Keratinocyte (primary cell): ENCODE measurements around the gene AHNAK. TPM values are rescaled to one million over a fixed set of nuclear protein-coding genes. Genes with fewer than 3 reads are reported as not detected.

Source experiments
- DNase-seq: peaks from one replicate; pipeline ENCODE4 v3.0.0-alpha.2; 2011; ENCODE audit warnings: low read depth, missing footprints, low spot score
- FAIRE-seq: peaks from 2 replicates; lab custom pipeline; 2011; peaks lifted over from hg19 to GRCh38; lab: Jason Lieb, UNC
- H2AFZ ChIP-seq: 2 replicates; pipeline ENCODE4 v1.6.0; 2012; ENCODE audit warnings: low read length, control low read depth, inconsistent platforms; ENCODE audit not compliant: control insufficient read depth
- H3K27ac ChIP-seq: 2 replicates; pipeline ENCODE4 v1.5.1; 2011; ENCODE audit warnings: low read length; ENCODE audit not compliant: control insufficient read depth, insufficient read depth
- H3K27me3 ChIP-seq: 3 replicates; pipeline ENCODE4 v1.6.0; 2011; ENCODE audit warnings: low read length; ENCODE audit not compliant: control insufficient read depth, insufficient read depth; ENCODE audit errors: extremely low read depth
- H3K36me3 ChIP-seq, 2 experiments: 2 replicates in 1 of 2; 3 replicates in 1 of 2; pipeline ENCODE4 v1.5.1; 2011; ENCODE audit warnings: low read length in 2 of 2, mild to moderate bottlenecking in 1 of 2; ENCODE audit not compliant: control insufficient read depth in 2 of 2, insufficient read depth in 2 of 2; ENCODE audit errors: extremely low read depth in 1 of 2
- H3K4me1 ChIP-seq: 3 replicates; pipeline ENCODE4 v1.5.1; 2011; ENCODE audit warnings: low read length; ENCODE audit not compliant: control insufficient read depth, insufficient read depth; ENCODE audit errors: extremely low read depth
- H3K4me2 ChIP-seq: 3 replicates; pipeline ENCODE4 v1.6.0; 2011; ENCODE audit warnings: low read depth, low read length; ENCODE audit not compliant: control insufficient read depth, insufficient read depth; ENCODE audit errors: extremely low read depth
- H3K4me3 ChIP-seq, 3 experiments: fragments of 200-600 bp in 1 of 3; sonication (generic) in 1 of 3; 2 replicates in 2 of 3; 3 replicates in 1 of 3; pipeline ENCODE4 v1.5.1; 2011 to 2016; ENCODE audit warnings: low read length in 3 of 3, mild to moderate bottlenecking in 3 of 3, control low read depth in 2 of 3, inconsistent platforms in 1 of 3, low read depth in 1 of 3, mixed read lengths in 1 of 3, mixed run types in 1 of 3, moderate library complexity in 1 of 3; ENCODE audit not compliant: control insufficient read depth in 2 of 3, insufficient read depth in 2 of 3; ENCODE audit errors: extremely low read depth in 1 of 3
- H3K79me2 ChIP-seq: 2 replicates; pipeline ENCODE4 v1.6.0; 2012; ENCODE audit warnings: low read length; ENCODE audit not compliant: control insufficient read depth, insufficient read depth
- H3K9ac ChIP-seq: 3 replicates; pipeline ENCODE4 v1.6.0; 2011; ENCODE audit warnings: low read length; ENCODE audit not compliant: control insufficient read depth, insufficient read depth; ENCODE audit errors: extremely low read depth
- H3K9me1 ChIP-seq: 3 replicates; pipeline ENCODE4 v1.6.0; 2011; ENCODE audit warnings: low read length; ENCODE audit not compliant: control insufficient read depth, insufficient read depth; ENCODE audit errors: extremely low read depth
- H3K9me3 ChIP-seq: 2 replicates; pipeline ENCODE4 v1.5.1; 2012; ENCODE audit warnings: low read depth, low read length; ENCODE audit not compliant: control insufficient read depth
- H4K20me1 ChIP-seq: 3 replicates; pipeline ENCODE4 v1.6.0; 2011; ENCODE audit warnings: low read length; ENCODE audit not compliant: control insufficient read depth, insufficient read depth; ENCODE audit errors: extremely low read depth
- EZH2 ChIP-seq: IDR thresholded peaks from one replicate; pipeline ENCODE4 v1.6.1; 2012; ENCODE audit warnings: inconsistent platforms, mild to moderate bottlenecking, low read length, moderate library complexity
- dilution Hi-C: fragments of 300-500 bp; cut with MboI; formaldehyde crosslinking; loops from one replicate; pipeline ENCODE4 v1.7.0; 2020; ENCODE audit warnings: low sequenced_read_pairs; ENCODE audit not compliant: extremely low pct_ligation_motif_present
- polyA plus RNA-seq, 5 experiments: library from polyadenylated mRNA; depleted of rRNA in 3 of 5; stranded (reverse) in 3 of 5; stranded (forward) in 1 of 5; unstranded in 1 of 5; fragments of >200 nt; gene quantifications; 1 replicate in 1 of 5; 2 replicates in 3 of 5; 3 replicates in 1 of 5; pipeline versions ENCODE4 v1.2.1 to v1.2.3, GENCODE V29; 2011 to 2012; ENCODE audit warnings: missing spikeins in 2 of 5, low read depth in 1 of 5, low replicate concordance in 1 of 5
- TF ChIP-seq, protein P1 (sequence below), 3 experiments: IDR thresholded peaks in 1 of 3; conservative IDR thresholded peaks in 1 of 3; optimal IDR thresholded peaks in 1 of 3; 2 replicates in 2 of 3; 3 replicates in 1 of 3; pipeline versions ENCODE3 to v1.5.1; 2011; ENCODE audit warnings: low read length in 3 of 3, mild to moderate bottlenecking in 3 of 3, moderate library complexity in 2 of 3, control low read depth in 1 of 3, inconsistent platforms in 1 of 3; ENCODE audit not compliant: insufficient read depth in 2 of 3; ENCODE audit errors: extremely low read depth in 1 of 3

The AHNAK gene
- polyA plus RNA-seq, 1 donor (not counting 4 experiments of a cell fraction or from before 2014, with no cell fraction given) = 220 TPM

DNA sequence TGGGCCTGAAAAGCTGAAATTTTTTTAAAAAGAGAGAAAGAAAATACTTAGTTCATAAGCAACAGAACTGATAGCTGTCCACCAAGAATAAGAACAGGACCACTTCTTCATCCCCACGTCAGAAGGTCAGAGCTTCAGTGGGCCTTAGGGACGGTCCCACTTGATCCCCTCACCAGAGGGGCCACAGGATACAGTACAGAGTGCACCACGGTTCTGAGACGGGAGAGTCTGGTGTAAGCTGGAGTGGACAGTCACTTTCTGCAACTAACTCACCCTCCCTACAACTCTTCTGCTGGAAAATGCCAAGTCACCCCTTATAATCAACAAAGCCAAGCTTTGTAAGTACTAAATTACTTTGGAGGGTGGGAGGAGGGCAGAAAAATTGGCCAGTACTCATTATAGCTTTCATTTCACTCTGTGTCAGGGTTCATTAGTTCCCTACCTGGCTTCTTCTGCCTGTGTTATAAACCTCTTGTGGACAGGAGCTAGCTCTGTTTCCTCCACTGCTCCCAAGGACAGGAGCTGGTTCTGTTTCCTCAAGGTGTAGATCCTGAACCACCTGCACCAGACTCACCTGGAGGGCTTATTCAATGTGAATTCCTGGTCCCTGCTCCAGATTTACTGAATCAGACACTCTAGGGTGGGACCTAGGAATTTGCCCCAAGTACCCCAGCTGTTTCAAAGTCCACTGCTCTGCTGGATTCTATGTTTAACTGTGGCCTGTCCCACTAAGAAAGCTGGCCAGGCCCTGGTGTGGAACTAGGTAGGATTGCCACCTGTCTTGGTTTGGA is 88.2 kb downstream of the AHNAK start:
- Histone ChIP-seq H3K4me2 (no peak overlapping the region), H3K4me1 (no peaks in the 10 kb centered on the region), H4K20me1 (no peaks in the 10 kb centered on the region), H3K9me3 (no peaks in the 10 kb centered on the region), H3K27me3 (no peaks in the 10 kb centered on the region), H3K79me2 (no peaks in the 10 kb centered on the region), H3K9ac (no peak overlapping the region), H2AFZ (no peak overlapping the region), H3K27ac (no peak overlapping the region), H3K36me3 (no peaks in the 10 kb centered on the region), H3K9me1 (no peaks in the 10 kb centered on the region), H3K4me3 (no peak overlapping the region)
- FAIRE-seq (no peak), DNase-seq (no peak)
- dilution Hi-C loops = no loop called here
- TF ChIP-seq EZH2 = no peak
- TF ChIP-seq, protein P1, sequence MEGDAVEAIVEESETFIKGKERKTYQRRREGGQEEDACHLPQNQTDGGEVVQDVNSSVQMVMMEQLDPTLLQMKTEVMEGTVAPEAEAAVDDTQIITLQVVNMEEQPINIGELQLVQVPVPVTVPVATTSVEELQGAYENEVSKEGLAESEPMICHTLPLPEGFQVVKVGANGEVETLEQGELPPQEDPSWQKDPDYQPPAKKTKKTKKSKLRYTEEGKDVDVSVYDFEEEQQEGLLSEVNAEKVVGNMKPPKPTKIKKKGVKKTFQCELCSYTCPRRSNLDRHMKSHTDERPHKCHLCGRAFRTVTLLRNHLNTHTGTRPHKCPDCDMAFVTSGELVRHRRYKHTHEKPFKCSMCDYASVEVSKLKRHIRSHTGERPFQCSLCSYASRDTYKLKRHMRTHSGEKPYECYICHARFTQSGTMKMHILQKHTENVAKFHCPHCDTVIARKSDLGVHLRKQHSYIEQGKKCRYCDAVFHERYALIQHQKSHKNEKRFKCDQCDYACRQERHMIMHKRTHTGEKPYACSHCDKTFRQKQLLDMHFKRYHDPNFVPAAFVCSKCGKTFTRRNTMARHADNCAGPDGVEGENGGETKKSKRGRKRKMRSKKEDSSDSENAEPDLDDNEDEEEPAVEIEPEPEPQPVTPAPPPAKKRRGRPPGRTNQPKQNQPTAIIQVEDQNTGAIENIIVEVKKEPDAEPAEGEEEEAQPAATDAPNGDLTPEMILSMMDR (optimal IDR thresholded peaks at IDR 0.05 in 1 of 3, IDR thresholded peaks at IDR 0.05 in 1 of 3, conservative IDR thresholded peaks at IDR 0.05 in 1 of 3; ENCODE audit: extremely low read depth in 1 of 3, insufficient read depth in 2 of 3, low read length in 3 of 3) = no peak

DNA sequence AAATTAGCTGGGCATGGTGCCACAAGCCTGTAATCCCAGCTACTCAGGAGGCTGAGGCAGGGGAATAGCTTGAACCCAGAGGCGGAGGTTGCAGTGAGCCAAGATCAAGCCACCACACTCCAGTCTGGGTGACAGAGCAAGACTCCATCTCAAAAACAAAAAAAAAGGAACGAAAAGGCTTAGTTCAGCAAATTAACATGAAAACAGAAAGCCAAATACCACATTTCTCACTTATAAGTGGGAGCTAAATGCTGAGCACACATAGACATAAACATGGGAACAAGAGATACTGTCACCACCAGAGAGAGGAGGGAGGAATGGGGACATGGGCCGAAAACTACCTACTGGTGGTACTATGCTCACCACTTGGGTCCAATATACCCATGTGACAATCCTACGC is 89.1 kb downstream of the AHNAK start:
- dilution Hi-C loops = no loop called here
- Histone ChIP-seq H3K36me3 (no peaks in the 10 kb centered on the region), H3K79me2 (no peaks in the 10 kb centered on the region), H3K27me3 (no peaks in the 10 kb centered on the region), H3K4me3 (no peak overlapping the region), H3K27ac (no peak overlapping the region), H3K4me1 (no peaks in the 10 kb centered on the region), H3K4me2 (no peak overlapping the region), H3K9me1 (no peaks in the 10 kb centered on the region), H3K9ac (no peak overlapping the region), H2AFZ (no peak overlapping the region), H4K20me1 (no peaks in the 10 kb centered on the region), H3K9me3 (no peaks in the 10 kb centered on the region)
- TF ChIP-seq EZH2 = no peak
- TF ChIP-seq, protein P1 (optimal IDR thresholded peaks at IDR 0.05 in 1 of 3, IDR thresholded peaks at IDR 0.05 in 1 of 3, conservative IDR thresholded peaks at IDR 0.05 in 1 of 3; ENCODE audit: extremely low read depth in 1 of 3, insufficient read depth in 2 of 3, low read length in 3 of 3) = no peak
- no peak for FAIRE-seq
- DNase-seq = no peak
